GM18868 (cell line): Measurements from ENCODE around the gene SCARB1.

Source experiments
- ATAC-seq: cut with Tn5 transposase; IDR thresholded peaks from one replicate; pipeline ENCODE4 v1.9.1; 2021; ENCODE audit warnings: mild to moderate bottlenecking, moderate library complexity; ENCODE audit not compliant: unreplicated experiment

The SCARB1 gene

DNA sequence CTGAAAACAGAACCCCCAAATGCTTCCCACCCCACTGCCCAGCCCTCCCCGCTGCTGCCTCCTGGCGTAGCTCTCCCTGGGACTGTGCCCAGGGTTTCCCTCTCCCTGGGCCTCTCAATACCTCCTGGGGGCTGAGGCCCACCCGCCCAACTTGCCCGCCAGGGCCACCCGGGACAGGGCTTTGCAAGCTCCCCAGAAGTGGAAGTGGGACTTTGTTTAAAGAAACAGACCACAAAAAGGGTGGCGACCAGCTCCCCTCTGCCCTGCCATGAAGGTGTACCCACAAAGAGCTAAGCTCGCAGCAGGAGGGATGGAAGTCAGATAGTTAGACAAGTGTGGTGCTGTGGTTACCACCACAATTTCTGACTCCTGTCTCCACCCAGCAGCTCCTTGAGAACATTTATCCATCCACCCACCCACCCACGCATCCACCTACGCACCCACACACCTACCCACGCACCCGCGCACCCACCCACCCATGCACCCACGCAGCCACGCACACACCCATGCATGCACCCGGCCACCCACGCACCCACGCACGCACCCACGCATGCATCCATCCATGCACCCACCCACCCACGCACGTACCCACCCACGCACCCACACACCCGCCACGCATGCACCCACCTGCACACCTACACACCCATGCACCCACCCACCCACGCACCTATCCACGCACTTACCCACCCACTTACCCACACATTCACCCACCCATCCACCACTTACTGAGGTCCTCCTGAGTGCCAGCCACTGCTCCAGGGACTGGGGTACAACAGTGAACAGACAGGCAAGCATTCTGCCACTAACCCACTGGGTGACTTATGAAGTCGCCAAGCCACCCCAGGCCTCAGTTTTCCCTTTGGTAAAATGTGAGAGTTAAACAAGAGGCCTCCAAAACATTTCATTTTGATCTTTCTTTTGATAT, 127.3 kb downstream of the SCARB1 start:
- no peak for ATAC-seq

DNA sequence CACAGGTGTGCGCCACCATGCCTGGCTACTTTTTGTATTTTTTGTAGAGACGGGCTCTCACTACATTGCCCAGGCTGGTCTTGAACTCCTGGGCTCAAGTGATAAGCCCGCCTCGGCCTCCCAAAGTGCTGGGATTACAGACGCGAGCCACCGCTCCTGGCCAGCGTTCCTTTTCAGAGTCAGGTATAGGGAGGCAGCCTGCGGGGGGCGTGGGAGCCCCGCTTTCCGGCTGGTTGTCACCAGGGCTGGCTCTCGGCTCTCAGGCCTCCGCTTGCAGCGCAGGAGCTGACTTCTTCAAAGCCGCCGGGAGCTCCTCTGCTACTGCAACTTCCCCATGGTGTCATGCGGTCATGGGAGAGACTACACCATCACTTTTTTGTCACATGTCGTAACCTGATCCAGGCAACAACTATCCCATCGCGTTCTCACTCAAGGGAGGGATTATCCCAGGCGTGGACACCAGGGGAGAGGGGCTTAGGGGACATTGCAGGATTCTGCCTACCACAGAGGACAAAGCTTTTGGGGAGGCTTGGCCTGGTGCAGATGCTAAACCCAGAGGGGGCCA, 129.4 kb downstream of the SCARB1 start:
- no peak for ATAC-seq

DNA sequence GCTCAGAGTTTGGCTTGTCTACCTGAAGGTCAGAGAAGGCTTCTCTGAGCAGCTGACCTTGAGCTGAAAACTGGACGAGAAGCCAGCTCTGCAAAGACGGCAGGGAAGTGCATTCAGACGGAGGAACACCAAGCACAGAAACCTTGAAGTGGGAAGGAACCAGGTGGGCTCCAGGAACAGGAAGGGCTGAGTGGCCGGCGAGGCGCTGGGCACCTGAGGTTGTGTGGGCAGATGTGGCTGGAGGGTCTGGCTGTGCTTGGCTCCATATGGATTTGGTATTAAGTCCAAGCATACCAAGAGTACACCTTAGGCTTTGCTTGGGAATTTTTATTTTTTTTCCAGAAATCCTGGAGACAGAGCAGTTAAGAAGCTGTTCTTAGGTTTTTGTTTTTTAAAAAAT, 130.6 kb downstream of the SCARB1 start:
- no peak for ATAC-seq

DNA sequence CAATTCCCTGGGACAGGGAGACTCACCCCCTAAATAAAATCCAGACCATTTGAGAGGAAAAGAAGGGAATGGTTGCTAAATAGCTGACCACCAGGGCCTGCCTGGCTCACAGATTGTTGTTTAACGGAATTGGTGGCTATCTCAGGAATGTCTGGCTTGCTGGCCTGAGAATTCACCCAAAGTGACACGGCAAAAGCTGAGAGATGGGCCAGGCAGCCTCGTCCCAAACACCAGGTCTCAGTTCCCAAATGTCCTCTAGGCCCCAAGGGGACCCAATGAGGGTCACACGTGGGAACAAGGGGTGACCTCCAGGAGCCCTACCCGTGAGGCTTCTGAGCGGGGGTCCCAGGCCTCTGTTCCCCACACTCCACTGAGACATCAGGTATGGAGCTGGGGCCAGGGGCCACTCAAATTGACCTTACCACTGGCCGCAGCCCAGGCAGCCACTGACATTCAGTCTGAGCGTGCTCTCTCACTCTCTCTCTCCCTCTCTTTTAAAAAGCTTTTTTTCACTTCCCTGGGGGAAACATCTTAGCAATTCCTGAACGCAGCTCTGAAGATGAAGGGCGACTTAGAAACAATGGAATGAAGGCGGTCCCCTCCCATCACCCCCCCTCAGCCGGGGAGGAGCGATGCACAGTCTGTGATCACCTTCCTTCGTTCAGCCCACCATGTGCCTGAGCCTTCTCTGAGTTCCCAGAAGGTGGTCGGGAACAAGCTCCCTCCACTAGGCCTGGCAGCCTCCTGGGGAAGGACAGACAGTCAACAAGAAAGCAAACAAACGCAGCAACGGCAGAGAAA, 131.2 kb downstream of the SCARB1 start:
- no peak for ATAC-seq

DNA sequence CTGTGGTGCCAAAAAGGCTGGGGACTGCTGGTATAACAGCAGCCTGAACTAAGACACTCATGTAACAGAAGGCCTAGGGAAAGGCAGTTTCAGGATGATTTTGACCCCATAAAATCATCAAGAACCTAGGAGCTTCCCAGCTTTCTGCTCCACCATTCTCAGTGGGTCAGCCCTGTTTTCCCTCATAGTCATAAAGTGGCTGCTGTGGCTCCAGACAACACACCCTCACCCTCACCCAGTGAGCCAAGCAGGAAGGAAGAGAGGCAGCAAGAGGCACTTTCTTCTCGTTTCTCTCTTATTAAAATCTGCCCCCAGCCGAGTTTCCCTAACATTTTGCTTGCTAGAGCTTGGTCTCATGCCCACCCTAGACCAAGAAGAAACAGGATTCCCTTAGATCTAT, 131.8 kb downstream of the SCARB1 start:
- no peak for ATAC-seq

DNA sequence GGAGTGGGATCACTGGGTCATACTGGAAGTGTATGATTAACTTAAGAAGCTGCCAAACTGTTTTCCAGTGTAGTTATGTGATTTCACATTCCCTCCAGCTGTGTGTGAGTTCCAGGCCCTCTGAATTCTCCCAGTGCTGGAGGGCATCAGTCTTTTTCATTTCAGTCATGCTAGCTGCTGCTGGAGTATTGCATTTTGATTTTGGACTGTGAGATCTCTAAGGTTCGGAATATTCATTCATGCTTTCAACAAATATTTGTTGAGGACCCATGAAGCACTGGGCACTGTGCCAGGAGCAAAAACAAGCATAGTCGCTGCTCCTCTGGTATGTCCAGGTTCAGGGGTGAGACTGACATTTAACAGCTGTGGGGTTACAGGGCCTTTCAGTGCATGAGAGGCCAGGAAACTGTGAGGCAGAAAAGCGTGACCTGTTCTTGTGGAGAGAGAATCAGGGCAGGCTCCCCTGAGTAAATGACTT, 133.2 kb downstream of the SCARB1 start:
- ATAC-seq, result no peak

DNA sequence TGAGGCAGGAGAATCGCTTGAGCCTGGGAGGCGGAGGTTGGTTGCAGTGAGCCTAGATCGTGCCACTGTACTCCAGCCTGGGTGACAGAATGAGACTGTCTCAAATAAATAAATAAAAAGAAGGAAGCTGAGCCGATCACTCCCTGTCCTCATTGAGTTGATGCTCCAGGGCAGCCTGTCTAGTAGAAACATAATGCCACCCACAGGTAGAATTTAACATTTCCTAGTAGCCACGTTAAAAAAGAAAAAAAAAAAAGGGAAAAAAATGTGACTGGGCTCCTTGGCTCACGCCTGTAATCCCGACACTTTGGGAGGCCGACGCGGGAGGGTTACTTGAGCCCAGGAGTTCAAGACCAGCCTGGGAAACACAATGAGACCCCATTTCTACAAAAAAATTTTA, 135.7 kb downstream of the SCARB1 start:
- no peak for ATAC-seq

DNA sequence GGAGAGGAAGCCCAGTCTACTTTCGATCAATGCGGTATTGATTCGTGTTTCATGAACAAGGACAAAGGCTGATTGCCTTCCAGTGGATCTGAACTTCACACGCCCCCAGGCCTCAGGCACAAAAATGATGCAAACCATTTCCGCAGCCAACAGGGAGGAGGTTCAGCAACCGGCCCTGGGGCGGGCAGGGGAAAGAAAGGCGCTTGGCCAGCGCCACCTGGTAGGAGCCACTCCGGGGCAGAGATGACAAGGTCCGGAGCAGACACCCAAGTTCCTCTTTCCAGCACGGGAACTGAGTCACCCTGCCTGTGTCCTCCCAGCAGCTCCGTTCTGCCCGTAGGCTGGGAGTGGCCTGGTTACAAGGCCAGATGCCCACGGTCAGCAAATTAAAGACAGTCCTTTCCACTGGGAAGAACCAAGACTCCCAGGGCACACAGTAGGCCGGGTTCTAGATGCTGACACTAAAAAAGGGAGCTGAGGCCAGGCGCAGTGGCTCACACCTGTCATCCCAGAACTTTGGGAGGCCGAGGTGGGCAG, 136.3 kb downstream of the SCARB1 start:
- no peak for ATAC-seq
